HG03354 (cell line): ENCODE measurements around the gene SLX4IP.

Source experiments
- ATAC-seq: cut with Tn5 transposase; IDR thresholded peaks from one replicate; pipeline ENCODE4 v1.9.1; 2021; ENCODE audit warnings: mild to moderate bottlenecking; ENCODE audit not compliant: unreplicated experiment, poor library complexity, severe bottlenecking

Gene SLX4IP

DNA sequence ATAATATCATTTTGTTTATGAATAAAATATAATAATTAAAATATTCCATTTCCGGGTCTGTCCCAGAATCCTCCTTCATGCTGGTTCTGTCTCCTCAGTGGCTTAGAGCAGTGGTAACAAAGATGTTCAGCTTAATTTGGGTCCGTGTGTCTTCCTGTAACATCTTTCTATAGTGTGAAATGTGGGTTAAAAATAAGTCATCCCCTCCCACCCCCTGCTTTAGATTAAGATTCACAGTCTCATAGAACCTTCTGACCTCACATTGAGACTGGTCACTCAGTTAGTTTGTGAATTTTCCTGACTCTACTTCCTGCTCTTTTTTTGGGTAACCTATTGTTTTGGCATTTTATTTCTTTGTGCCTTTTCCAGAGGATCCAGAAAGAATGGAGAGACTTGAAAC, 55.2 kb downstream of the SLX4IP start:
- ATAC-seq: no peak

- ATAC-seq: no peak
Measured at GRCh38 chr20:10490706-10491105, 55.6 kb downstream of the SLX4IP start.

DNA sequence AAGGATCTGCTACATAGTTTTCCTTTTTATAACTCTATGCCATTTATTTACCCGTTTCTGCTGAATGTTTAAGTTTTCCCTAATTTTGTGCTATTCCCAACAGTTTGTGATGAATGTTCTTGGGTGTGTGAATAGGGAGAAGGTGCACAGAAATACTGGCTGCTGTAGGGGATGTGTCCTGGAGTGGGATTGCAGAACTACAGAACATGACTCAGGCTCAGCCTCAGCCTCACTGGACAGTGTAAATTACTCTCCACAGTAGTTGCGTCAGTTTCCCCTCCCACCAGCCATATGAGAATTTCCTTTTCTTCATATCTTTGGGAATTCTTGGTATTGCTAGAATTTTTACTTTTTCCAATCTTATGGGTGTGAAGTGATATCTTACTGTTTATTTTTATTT, 57.0 kb downstream of the SLX4IP start:
- no peak for ATAC-seq

- ATAC-seq: no peak
Measured at GRCh38 chr20:10492844-10493243, 57.7 kb downstream of the SLX4IP start.

GRCh38 chr20:10495173-10495572, 60.1 kb downstream of the SLX4IP start:
- ATAC-seq: peak; percentile 58

GRCh38 chr20:10496465-10496864, 61.4 kb downstream of the SLX4IP start:
- no peak for ATAC-seq

- ATAC-seq: no peak
Measured at GRCh38 chr20:10497283-10497682, 62.2 kb downstream of the SLX4IP start.

DNA sequence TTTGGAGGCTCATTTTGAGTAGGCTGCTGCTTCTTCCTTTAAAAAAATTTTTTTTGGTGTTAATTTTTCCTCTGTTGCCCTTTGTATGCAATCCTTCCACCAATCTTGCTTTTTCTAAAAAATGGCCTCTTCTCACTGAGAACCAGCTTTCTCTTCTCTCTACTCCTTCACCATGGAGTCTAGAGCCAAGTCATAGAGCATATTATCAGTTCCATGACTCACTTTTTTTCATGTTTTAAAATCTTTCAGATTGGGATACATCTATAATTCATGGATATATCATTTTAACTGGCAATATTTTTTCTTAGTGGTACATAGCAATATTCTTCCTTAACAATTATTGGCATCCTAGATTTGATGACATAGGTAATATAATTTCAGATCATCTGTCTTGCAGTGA, 62.7 kb downstream of the SLX4IP start:
- no peak for ATAC-seq

DNA sequence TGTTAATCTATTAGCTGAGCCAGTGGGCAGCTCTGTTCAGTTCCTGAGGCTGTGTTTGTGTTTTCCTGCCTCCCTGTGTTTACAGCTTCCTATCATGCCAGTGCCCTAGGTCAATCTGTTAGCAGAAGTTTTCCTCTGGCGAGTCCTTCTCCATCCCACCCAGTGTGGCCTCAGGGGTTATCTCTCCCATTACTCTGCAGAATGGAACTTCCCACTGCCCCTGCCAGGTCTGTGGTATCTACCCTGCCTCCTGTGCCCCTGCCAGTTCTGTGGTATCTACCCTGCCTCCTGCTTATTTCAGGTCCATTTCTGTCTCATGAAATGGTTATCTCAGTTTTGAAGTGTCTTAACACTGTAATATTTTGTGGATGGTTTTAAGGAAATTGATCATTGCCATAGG, 63.1 kb downstream of the SLX4IP start:
- ATAC-seq: no peak

DNA sequence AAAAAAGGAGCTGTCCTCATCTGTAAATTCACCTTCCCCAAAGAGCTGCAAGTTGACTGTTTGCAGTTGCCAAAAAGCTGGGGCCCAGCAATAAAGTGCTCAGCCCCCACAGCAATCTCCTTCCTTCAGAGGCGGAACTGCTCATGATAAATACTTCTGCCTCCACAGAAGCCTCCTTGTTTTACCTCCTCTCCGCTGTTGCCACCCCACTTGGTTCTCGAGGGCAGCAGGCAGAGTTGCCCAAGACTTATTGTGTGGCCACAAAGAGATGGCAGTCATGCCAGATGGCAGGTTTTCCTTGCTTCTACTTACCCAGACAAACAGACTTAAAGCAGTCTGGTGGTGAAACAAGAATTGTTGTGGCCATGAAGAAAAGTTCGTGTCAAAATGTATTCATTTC, 66.3 kb downstream of the SLX4IP start:
- peak; percentile 43 for ATAC-seq

DNA sequence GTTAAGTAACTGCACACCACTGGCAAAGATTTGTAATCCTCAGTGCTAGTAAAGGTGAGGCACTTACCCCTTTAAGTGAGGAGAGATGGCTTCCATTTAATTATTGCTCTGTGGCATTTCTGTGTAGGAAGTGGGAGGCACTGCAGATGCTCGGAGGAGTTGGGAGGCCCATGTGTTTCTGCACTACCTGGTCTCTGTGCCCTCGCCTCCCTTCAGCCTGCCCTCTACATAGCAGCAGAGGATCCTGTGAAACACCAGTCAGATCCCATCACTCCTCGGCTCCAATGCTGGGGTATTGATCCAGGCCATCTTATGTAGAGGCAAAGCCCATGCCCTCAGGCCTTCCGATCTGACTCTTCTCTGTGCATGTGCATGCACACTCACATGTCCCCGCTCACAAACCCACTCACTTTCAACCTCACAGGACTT, 67.0 kb downstream of the SLX4IP start:
- ATAC-seq: peak; percentile 47

GRCh38 chr20:10504608-10504993, 69.5 kb downstream of the SLX4IP start:
- ATAC-seq: no peak

DNA sequence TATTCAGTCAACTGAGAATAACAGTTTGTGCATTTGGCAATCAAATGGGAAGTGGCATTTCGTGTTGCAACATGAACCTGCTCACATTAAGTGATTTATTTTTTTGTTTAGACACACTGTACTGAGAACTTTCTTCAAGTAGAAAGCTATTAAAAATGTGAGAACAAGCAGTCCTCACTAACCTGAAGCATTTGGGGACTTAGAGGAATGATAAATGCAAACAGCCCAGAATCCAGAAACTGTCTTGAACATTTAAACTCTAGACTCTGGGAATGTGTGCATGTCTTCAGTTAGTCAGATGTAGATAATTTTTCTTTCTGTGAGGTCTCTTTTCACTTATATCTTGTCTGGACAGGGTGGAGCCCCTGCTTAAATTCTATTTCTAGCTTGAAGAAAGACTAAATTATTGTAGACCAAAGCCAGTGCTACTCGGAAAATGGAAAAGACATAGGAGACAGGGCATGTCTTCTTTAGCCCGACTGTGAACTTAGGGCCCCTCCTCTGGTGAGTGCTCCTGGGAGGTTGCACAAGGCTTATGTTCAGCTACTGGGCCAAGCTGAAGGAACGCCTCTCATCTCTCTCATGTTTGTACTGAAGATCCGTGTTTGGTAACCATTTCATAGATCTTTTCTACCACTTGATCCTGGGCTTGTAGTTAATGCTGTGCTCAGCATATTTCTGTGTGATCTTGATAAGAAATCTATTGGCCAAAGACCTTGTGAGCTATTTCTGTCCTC, 70.1 kb downstream of the SLX4IP start:
- ATAC-seq: no peak

- no peak for ATAC-seq
Measured at GRCh38 chr20:10505827-10506226, 70.7 kb downstream of the SLX4IP start.

- ATAC-seq: no peak
Measured at GRCh38 chr20:10507052-10507451, 71.9 kb downstream of the SLX4IP start.

DNA sequence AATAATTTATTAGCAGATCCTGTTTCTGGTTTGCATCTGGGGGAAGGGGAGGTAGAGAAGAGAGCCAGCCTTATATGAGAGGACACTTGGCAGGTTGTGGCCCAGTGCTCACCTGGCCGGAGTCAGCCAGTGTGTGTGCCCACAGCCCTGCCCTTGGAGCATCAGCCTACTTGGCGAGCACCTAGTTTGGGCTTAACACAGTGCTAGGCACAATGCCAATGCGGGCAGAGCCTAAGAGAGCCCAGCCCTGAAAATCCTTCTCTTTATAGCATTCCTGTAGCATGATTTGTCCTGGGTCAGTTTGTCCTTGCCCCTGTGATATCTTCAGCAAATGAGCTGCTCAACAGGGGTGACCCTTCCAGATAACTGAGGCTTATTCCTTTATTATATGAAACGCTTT, 73.0 kb downstream of the SLX4IP start:
- no peak for ATAC-seq

- ATAC-seq: no peak
Measured at GRCh38 chr20:10508468-10509251, 73.6 kb downstream of the SLX4IP start.

DNA sequence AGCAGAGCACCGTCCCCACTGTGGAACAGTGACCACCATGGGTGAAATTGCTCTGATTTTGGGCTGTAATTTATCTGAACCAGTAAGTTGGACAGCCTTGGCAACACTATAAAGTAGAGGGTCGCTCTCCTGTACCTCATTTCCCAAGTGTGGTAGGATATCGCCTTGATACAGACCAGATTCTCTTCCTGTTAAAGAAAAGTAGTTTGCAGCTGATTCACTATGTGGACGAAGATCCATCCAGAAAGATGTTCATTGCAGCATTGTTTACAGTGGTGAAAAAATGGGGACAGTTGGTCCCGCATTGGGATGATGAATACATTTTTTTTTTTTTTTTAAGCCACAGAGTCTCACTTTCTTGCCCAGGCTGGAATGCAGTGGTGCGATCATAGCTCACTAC, 74.3 kb downstream of the SLX4IP start:
- no peak for ATAC-seq

GRCh38 chr20:10510216-10510615, 75.1 kb downstream of the SLX4IP start:
- ATAC-seq: no peak

DNA sequence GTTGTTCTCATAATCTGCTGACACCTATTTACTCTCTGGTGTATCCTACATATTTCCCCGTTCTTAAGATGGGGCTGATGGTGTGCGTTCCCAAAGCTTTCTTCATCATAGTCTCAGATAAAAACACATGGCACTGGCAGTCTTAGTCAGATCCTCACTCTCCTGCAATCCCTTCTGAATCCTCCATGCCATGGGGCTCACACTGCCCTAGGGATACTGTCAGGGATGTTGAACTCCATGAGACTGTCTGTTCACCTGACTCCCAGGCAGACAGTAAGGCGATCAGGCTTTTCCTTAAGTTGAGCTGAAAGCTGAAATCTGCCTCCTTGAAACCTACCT, 76.0 kb downstream of the SLX4IP start:
- ATAC-seq: peak; percentile 14

- ATAC-seq: peak; percentile 98
Measured at GRCh38 chr20:10511509-10512251, 76.6 kb downstream of the SLX4IP start.
